ENCODE results near the gene SZT2.

The SZT2 gene

GRCh38 chr1:43460988-43461693, 71.4 kb downstream of the SZT2 start:
- DNase-seq = no peak

DNA sequence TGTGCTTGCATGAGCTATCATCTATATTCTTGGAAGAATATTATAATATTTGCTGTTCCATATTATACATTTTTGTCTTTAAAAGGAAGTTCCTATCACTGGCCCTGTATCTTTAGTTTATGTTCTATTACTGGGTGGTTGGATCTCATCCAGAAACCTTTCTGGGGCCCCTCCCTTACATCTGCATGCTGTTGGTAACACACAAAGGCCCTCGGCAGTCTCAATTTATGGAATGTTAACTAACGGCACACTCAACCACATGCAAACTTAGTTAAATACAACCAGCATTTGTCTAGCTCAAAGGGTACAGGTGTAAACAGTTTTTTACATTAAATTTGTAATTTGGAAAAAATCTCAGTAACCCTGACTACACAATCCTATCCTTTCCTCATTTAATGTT, 73.8 kb downstream of the SZT2 start:
- peak; percentile 17 for DNase-seq

DNA sequence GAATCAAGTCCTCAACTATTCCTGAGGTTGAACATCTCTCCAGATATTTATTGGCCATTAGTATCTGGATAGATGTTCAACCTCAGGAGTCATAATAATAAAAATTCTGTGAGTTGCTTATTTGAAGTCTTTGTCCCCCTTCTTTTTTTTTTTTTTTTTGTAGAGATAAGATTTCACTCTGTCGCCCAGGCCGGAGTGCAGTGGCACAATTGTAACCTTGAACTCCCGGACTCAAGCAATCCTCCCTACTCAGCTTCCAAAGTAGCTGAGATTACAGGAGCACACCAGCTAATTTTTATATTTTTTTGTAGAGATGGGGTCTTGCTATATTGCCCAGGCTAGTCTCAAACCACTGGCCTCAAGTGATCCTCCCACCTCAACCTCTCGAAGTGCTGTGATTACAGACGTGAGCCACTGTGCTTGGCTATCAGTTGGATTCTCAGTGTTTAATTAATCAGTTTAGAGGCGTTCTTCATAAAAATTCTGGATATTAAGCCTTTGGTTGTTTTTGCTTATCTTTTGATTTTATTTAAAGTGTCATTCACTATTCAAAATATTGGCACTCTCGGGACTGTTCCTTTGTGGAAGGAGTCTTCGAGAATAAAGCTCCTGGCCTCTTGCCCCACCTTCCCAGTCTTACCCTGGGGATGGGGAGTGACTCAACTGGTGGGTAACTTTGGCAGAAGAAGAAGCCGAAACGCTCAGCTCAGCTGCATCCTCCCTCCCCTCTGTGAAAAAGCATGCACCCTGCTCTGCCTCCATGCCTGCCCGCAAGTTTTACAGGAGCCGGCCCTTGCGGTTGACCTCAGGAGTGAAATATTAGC, 75.2 kb downstream of the SZT2 start:
- no peak for DNase-seq

GRCh38 chr1:43465505-43466067, 75.9 kb downstream of the SZT2 start:
- DNase-seq = no peak

DNA sequence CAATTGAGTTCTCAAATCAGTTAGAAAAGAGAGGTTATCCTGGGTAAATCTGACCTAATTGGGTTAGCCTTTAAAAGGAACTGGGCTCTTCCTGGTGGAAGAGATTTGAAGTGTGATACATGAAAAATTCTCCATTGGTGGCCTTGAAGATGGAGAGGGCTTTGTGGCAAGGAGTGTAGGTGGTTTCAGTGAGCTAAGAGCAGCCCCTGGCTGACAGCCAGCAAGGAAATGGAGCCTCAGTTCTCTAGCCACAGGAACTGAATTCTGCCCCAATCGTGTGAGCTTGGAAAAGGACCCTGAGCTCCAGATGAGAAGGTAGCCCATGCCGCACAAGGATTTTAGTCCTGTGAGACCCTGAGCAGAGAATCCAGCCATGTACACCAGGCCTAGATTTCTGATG, 76.7 kb downstream of the SZT2 start:
- DNase-seq = no peak

DNA sequence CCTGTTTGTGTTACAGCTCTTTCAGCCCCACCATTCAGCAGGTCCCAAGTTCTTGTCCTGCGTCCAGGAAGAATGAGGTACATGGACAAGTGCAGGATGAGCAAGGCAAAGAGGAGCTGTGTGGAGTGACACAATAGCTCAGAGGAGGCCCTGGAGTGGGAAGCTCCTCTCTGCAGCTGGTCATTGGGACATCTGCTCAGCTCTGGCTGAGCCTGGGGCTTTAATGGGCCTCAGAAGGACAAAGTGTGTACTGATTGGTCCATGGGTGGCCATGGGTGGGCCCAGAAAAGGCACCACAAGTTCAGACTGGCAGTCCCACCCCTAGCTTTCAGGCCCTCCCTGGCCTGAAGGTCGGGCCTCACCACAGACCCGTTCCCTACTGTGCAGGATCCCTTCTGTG, 78.7 kb downstream of the SZT2 start:
- DNase-seq = no peak

DNA sequence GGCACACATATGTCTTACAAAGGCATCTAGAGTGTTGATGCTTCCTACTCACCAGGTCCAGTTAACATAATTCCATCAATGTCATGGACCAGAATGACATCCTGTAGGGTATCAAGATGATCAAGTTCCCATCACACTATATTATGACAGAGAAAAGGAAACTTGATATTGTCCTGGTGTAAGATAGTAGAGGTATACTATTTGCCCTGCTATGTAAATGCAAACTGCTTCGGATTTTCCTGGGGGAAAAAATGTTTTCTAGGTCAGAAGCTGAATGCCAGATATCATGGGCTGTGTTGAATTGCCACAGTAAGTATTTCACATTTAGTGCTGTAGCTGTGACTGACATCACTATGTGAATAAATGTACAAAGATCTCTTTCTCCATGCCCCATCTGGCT, 80.2 kb downstream of the SZT2 start:
- no peak for DNase-seq

DNA sequence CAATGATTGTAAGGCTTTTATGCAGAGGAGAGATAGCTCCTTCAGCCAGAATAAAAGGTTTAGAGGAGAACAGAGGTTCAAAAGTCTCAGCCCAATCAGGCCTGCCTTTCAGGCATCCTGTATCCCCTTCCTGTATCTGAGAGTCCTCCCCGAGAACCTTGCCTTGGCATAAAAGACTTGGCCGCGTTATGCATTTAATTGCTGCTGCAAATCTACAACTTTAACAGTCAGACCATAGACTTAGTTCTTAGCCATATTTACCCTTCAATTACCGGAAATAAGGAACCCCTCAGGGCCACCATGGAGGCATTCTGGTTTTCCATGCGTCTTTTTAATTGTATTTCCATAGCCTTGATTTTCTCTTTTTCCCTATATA, 82.4 kb downstream of the SZT2 start:
- DNase-seq = no peak

DNA sequence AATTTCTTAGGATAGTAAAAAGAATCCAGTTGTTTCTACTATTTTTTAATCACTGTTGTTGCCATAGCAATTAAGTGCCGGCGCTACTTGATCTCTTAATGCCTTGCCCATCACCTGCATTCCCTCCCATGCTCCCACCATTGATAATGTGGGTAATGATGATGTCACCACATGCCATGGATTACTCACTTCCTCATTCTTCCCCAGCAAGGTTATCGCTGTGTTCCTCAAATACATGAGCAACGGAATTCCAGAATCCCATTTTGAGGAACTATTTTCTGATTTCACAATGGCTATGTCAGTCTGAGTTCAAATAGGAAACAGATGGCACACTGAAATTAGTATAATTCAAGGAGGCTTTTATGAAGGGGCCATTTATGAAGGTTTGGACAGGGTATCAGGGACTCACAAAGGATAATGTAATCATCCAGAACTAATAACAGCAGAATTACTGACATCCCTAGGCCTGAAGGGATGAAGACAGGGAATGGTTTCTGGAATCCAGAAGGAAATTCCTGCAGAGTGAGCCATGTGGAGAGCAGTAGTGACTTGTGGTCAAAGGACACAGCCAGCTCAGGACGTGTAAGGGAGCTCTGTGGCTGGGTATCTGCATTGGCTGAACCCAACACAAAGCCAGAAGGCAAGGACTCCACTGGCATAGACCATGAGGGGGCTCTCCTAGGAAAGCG, 82.9 kb downstream of the SZT2 start:
- peak; percentile 99 for DNase-seq

DNA sequence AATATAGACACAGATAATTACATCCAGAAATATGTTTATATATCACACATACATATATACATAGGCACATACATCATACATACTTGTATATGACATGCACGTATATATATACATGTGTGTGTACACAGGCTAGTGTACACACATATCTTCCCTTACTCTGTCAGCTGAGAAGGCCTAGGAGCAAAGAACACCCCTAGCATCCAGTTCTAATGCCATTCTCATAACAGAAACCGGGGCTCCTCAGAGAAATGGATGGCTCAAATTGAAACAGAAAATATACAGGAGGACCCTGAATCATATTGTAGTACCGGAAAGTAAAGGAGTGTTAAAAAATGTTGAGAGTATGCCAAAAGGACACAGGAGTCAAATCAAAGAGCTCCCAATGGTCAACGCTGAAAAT, 83.8 kb downstream of the SZT2 start:
- DNase-seq = no peak

- DNase-seq = peak; percentile 78
Measured at GRCh38 chr1:43475611-43476401, 86.1 kb downstream of the SZT2 start.

DNA sequence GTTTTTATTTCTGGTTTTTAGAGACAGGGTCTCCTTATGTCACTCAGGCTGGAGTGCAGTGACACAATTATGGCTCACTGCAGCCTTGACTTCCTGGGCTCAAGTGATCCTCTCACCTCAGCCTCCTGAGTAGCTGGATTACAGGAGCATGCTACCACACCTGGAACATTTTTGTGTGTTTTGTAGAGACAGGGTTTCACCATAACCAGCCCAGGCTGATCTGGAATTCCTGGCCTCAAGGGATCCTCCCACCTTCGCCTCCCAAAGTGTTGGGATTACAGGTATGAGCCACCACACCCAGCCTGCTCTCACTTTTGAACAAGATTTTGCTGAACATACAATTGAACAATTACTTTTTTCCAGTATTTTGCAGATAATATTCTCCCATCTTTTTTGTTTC, 88.0 kb downstream of the SZT2 start:
- DNase-seq = no peak

DNA sequence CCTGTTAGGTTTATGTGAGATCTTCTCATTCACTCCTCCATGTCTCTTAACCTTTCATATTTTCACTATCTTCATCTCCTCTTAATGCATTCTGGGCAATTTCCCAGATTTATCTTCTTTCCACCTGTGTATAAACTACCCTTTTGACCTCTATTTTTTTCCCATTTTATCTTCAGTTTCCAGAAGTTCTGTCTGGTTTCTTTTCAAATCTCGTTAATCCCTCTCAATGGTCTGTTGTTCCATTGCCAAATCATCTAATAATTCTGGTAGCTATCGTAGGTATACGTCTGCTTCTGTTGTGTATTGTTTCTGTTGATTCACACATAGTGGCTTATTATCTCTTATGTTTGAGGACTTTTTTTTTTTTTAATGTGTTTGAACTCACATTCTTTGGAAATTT, 89.7 kb downstream of the SZT2 start:
- DNase-seq = no peak

DNA sequence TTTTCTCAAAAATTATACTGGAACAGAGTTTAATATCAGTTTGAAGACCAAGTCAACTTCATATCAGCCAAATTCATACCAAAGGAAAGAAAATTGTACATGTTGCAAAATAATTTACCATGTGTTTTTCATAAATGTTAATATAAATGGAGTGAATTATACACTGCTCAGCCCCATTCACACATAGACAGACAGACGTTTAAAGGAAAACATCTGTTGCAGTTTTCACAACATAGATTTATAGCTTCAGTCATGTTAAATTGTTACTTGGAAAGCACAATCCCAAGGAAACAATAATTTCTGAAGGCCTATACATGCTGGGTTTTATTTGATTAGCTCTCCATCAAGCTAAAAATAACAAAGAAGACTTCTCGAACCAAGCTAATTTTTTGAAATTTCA, 91.8 kb downstream of the SZT2 start:
- DNase-seq = no peak

- DNase-seq = no peak
Measured at GRCh38 chr1:43482215-43482614, 92.5 kb downstream of the SZT2 start.

GRCh38 chr1:43484367-43484766, 94.7 kb downstream of the SZT2 start:
- DNase-seq = peak; percentile 39

DNA sequence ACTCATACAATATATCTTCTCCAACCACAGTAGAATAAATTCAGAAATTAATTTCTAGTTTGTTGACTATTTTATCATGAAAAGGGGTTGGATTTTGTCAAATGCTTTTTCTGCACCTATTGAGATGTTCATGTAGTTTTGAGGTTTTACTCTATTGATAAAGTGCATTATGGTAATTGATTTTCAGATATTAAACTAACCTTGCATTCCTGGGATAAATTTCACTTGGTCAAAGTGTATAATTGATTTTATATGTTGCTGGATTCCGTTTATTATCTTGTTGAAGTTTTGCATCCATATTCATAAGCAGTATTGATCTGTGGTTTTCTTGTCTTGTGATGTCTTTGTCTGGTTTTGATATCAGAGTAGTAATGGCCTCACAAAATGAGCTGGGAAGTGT, 98.5 kb downstream of the SZT2 start:
- no peak for DNase-seq

DNA sequence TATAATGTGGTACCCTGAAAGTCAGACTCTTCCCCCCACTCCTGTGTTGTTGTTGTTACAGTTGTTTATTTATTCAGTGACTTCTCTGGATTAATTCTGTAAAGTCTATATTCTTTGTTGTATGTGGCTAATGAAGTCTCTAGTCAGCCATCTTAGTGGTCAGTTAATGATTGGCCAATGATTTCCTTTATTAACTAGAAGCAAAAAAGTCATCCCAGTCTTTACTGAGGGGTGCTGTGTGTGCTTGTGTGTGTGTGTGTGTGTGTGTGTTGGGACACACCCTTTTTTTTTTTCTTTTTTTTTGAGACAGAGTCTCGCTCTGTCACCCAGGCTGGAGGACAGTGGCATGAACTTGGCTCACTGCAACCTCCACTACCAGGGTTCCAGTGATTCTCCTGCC, 101.4 kb downstream of the SZT2 start:
- no peak for DNase-seq

GRCh38 chr1:43492826-43493225, 103.1 kb downstream of the SZT2 start:
- DNase-seq = peak; percentile 19

DNA sequence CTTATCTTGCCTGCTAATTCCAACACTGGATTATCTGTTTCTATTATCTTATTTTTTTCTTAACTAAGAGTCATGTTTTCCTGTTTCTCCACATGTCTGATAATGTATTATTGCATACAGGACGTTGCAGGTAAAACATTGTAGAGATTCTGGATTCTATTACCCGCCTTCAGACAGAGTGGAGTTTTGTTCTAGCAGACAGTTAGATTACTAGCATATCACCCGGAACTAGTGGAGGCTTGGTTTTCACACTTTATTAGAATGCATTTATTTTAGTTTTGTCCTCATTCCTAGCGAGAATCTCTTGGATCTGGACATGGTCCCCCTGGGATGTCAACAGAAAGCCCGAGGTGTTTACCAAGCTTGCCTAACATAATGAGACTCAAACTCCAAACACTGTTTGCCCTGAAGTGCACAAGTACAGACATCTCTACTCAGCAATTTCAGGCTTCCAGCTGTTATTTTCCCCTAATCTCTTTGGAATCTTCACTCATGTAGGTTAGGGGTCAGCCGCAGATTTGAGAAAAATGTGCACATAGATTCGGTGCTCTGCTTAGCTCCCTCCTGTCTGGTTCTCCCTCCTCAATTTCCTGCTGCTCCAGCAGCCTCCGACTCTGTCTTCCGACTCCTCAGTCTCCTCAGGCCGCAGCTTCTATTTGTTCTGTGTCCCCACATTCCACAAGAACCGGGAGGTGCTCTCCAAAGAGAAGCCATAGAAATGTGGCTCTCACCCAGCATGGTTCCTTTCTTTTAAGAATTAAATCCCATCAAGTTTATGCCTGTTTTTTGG, 104.2 kb downstream of the SZT2 start:
- peak; percentile 18 for DNase-seq

DNA sequence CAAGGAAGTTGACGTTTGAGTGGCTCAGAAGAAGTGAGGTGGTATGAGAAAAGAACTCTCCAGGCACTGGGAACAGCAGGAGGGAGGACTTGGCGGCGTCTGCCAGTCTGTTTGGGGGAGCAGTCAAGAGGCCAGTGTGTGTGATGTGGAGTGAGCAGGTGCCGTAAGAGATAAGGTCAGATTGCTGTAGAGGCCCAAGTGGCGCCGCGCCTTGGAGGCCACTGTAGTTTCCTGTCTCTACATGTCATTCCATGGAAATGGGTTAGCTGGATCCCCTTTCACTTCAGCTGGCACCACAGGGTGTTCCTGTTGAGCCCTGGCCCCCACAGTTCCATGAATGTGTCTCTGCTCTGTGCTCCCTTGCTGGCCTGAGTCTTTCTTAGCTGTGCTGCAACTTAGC, 105.5 kb downstream of the SZT2 start:
- no peak for DNase-seq

DNA sequence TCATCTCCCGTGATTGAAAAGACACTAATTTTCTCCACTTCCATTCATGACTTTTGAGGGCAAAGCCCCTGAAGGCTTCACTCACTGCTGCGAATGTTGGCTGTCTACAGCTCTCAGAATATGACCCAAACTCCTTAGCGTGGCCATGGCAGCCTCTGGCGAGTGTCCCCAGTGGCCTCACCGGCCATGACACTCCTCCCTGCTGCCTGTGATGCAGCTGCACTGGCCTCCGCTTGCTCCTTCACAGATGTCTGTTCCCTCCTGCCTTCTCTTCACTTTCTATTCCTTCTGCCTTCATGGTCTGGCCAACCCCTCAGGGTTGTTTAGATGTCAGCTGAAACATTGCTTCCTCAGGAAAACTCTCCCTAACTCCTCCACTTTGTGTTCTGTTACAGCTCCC, 110.2 kb downstream of the SZT2 start:
- no peak for DNase-seq
